BLaER1 treated with 17β-estradiol and CSF1 and Interleukin-3, amounts not matched to agents 10 nM and 100 nM (cell line): ENCODE measurements around the gene KL.
A peak's percentile ranks its signal among the peaks of the same experiment; 100 is the strongest.

Source experiments
- H3K27ac ChIP-seq, 11 experiments: shearing (Covaris generic); formaldehyde crosslinking; 2 replicates each; pipeline ENCODE4 v1.8.1; 2022
- H3K27me3 ChIP-seq, 11 experiments: shearing (Covaris generic); formaldehyde crosslinking; 2 replicates each; pipeline ENCODE4 v1.8.1; 2022
- H3K36me3 ChIP-seq, 11 experiments: shearing (Covaris generic); formaldehyde crosslinking; 2 replicates each; pipeline ENCODE4 v1.8.1; 2022
- H3K4me1 ChIP-seq, 10 experiments: shearing (Covaris generic); formaldehyde crosslinking; 2 replicates each; pipeline ENCODE4 v1.8.1; 2022
- H3K4me2 ChIP-seq, 11 experiments: shearing (Covaris generic); formaldehyde crosslinking; 2 replicates each; pipeline ENCODE4 v1.8.1; 2022
- H3K4me3 ChIP-seq, 10 experiments: shearing (Covaris generic); formaldehyde crosslinking; 2 replicates each; pipeline ENCODE4 v1.8.1; 2022
- H3K9ac ChIP-seq, 11 experiments: shearing (Covaris generic); formaldehyde crosslinking; 2 replicates each; pipeline ENCODE4 v1.8.1; 2022
- H3K9me3 ChIP-seq, 11 experiments: shearing (Covaris generic); formaldehyde crosslinking; replicated peaks in 1 of 11; 2 replicates each; pipeline ENCODE4 v1.8.1; 2022
- H4K20me1 ChIP-seq, 11 experiments: shearing (Covaris generic); formaldehyde crosslinking; 2 replicates each; pipeline ENCODE4 v1.8.1; 2022
- Cebpa-rat ChIP-seq, 11 experiments: shearing (Covaris generic); IDR thresholded peaks; 2 replicates each; pipeline ENCODE4 v1.8.1; 2022

The KL gene

DNA sequence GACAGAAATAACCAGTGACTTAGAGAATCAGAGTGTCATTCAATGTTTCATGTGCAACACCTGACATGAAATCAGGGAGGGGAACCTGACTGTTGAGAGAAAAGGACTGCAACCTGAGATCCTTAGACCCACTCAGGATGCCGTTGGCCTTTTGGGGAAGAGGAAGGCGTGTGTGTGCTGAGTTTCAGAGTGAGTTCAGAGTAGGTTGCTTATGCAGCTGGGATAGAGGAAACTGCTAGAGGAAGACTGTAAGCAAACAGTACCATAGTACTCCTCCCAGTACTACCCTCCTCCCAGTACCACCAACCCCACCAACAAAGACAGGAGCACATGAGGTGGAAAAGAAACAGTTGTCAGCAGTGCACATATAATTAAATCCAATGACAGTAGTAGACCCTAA, 63.7 kb downstream of the KL start:
- H3K4me1 ChIP-seq = peaks cover 8 to 23% (median 19%) of the 10 kb centered on the region in 10 experiments; a peak in 18 of 20 replicates
- no peaks in the 10 kb centered on the region for H3K36me3 ChIP-seq
- H3K9ac ChIP-seq = no peak overlapping the region
- no peak for TF ChIP-seq Cebpa-rat (IDR thresholded peaks at IDR 0.05)
- H4K20me1 ChIP-seq = no peaks in the 10 kb centered on the region
- H3K4me3 ChIP-seq = no peak overlapping the region
- no peak overlapping the region for H3K27ac ChIP-seq
- peak overlapping the region in 8 of 11 experiments; percentile 11 to 54 (median 36); a peak in 11 of 22 replicates for H3K4me2 ChIP-seq
- H3K27me3 ChIP-seq = no peaks in the 10 kb centered on the region
- H3K9me3 ChIP-seq = peaks cover 0 to 13% (median 0%) of the 10 kb centered on the region in 11 experiments; a peak in 3 of 22 replicates

DNA sequence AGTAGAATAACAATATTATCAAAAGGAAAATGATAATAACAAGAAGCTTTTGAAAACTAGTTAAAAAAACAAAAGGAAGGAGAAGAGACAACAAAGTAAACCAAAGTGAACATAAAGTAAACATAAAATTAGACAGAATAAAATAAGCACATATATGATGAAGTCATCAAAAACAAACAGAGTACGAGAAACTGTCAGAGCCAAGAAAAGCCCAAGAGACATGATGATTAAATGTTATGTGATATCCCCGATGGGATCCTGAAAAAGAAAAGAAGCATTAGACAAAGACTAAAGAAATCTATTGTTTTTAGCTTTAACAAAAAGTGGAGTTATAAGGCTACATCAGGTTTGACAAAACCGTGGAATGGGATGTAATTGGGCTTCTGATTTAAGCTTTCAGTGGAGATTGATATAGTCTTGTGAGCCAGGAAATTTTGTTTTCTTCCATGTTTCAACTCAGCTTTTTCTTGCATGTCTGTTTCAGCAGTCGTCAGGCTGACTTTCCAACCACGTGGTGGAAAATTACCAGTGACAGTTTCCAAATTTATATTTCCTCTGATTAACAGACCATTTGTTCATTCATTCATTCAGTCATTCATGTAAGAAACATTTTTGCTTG, 64.9 kb downstream of the KL start:
- TF ChIP-seq Cebpa-rat (IDR thresholded peaks at IDR 0.05) = no peak
- Histone ChIP-seq H3K9ac (no peak overlapping the region), H3K27ac (no peak overlapping the region)

DNA sequence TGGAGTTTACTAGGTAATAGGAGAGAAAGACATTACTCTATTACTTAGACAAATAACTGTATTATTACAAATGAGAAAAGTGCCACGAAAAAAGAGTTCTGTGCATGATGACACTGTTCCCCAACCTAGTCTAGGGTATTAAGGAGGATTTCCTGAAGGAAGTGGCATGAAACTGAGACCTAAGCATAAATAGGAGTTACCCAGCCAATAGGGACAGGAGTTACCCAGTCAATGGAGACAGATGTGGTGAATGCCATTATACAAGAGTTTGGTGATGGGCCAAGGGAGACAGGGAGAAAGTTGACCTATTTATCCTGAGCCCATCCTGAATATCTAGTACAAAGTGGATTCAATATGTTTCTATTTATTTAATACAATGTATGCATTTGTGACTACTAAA, 65.4 kb downstream of the KL start:
- Histone ChIP-seq H3K4me2 (peak overlapping the region in 10 of 11 experiments; percentile 19 to 64 (median 42); a peak in 17 of 22 replicates), H3K9ac (no peak overlapping the region), H3K27ac (no peak overlapping the region), H3K4me1 (peaks cover 8 to 23% (median 19%) of the 10 kb centered on the region in 10 experiments; a peak in 18 of 20 replicates), H3K27me3 (no peaks in the 10 kb centered on the region), H3K9me3 (peaks cover 0 to 13% (median 0%) of the 10 kb centered on the region in 11 experiments; a peak in 3 of 22 replicates), H3K36me3 (no peaks in the 10 kb centered on the region), H4K20me1 (no peaks in the 10 kb centered on the region), H3K4me3 (no peak overlapping the region)
- no peak for TF ChIP-seq Cebpa-rat (IDR thresholded peaks at IDR 0.05)

More for the DNA sequence above, 64.9 kb downstream of the KL start:
- peaks cover 8 to 23% (median 19%) of the 10 kb centered on the region in 10 experiments; a peak in 18 of 20 replicates for H3K4me1 ChIP-seq
- H4K20me1 ChIP-seq = no peaks in the 10 kb centered on the region
- peak overlapping the region in 10 of 11 experiments; percentile 19 to 64 (median 42); a peak in 18 of 22 replicates for H3K4me2 ChIP-seq
- H3K9me3 ChIP-seq = peaks cover 0 to 13% (median 0%) of the 10 kb centered on the region in 11 experiments; a peak in 3 of 22 replicates
- H3K36me3 ChIP-seq = no peaks in the 10 kb centered on the region
- H3K27me3 ChIP-seq = no peaks in the 10 kb centered on the region
- H3K4me3 ChIP-seq = no peak overlapping the region

DNA sequence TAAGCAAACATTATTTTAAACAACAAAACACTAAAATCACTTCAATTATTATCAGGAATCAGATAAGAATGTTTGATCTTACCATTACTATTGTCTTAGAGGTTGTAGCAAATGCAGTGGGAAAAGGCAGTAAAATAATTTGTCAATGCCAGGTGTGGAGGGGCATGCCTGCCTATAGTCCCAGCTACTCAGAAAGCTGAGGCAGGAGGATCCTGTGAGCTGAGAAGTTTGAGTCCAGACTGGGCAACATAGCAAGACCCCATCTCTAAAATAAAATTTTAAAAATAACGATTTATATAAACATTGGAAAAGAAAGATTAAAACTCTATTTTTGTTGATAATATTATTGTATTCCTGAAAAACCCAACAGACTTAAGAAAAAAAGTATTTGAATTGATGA, 66.8 kb downstream of the KL start:
- H3K27ac ChIP-seq = no peak overlapping the region
- peaks cover 0 to 13% (median 0%) of the 10 kb centered on the region in 11 experiments; a peak in 3 of 22 replicates for H3K9me3 ChIP-seq
- H3K4me1 ChIP-seq = peaks cover 8 to 23% (median 19%) of the 10 kb centered on the region in 10 experiments; a peak in 18 of 20 replicates
- H3K36me3 ChIP-seq = no peaks in the 10 kb centered on the region
- no peaks in the 10 kb centered on the region for H4K20me1 ChIP-seq
- no peak overlapping the region for H3K9ac ChIP-seq
- H3K4me2 ChIP-seq = no peak overlapping the region
- TF ChIP-seq Cebpa-rat (IDR thresholded peaks at IDR 0.05) = no peak
- no peak overlapping the region for H3K4me3 ChIP-seq
- no peaks in the 10 kb centered on the region for H3K27me3 ChIP-seq

DNA sequence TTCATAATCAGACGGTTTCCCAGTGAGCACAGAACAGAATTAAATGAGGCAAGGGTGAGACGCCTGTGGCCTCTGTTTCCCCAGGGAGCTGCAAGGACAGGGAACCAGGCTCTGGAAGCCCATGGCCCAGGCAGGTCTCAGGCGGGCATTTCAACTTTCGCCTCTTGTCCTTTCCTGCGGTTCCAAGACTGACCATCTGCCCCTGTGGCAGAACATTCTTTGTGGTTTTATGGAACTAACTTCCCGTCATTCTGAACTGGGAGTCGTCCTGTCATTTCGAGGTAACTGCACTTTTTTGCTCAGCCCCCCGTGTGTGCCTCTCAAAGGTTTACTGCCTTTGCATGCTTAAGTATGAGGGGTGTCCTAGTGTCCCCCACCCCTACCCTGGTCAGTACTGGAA, 70.9 kb downstream of the KL start:
- H3K9ac ChIP-seq = no peak overlapping the region
- H3K36me3 ChIP-seq = no peaks in the 10 kb centered on the region
- no peaks in the 10 kb centered on the region for H4K20me1 ChIP-seq
- peaks cover 0 to 3% (median 0%) of the 10 kb centered on the region in 10 experiments; a peak in 3 of 20 replicates for H3K4me1 ChIP-seq
- H3K27ac ChIP-seq = no peak overlapping the region
- no peak overlapping the region for H3K4me3 ChIP-seq
- peaks cover 0 to 10% (median 0%) of the 10 kb centered on the region in 11 experiments; a peak in 2 of 22 replicates for H3K9me3 ChIP-seq
- H3K27me3 ChIP-seq = no peaks in the 10 kb centered on the region
- no peak for TF ChIP-seq Cebpa-rat (IDR thresholded peaks at IDR 0.05)
- no peak overlapping the region for H3K4me2 ChIP-seq

DNA sequence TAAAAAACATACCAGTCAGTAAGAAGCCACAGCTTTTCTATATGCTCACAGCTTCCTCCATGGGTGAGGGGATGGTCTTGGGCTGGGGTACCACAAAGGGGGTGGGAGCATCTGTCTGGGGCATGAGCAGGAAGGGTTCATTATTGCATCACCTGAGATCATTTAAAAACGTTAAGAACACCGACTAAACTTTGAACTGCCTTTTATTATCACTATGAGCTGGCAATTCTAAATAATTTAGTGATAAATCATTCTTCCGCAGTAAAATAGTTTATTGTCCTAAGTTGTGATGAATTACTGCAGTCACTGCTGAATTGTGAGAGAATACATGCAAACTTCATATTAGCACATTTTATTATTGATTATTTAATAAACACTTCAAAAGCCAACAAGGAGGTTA, 71.6 kb downstream of the KL start:
- no peak for TF ChIP-seq Cebpa-rat (IDR thresholded peaks at IDR 0.05)
- no peak overlapping the region for H3K9ac ChIP-seq
- no peaks in the 10 kb centered on the region for H3K36me3 ChIP-seq
- H3K27me3 ChIP-seq = no peaks in the 10 kb centered on the region
- no peak overlapping the region for H3K27ac ChIP-seq
- H3K9me3 ChIP-seq = peaks cover 0 to 4% (median 0%) of the 10 kb centered on the region in 11 experiments; a peak in 2 of 22 replicates
- no peaks in the 10 kb centered on the region for H4K20me1 ChIP-seq
- no peak overlapping the region for H3K4me2 ChIP-seq
- no peak overlapping the region for H3K4me3 ChIP-seq
- peaks cover 0 to 8% (median 0%) of the 10 kb centered on the region in 10 experiments; a peak in 2 of 20 replicates for H3K4me1 ChIP-seq

DNA sequence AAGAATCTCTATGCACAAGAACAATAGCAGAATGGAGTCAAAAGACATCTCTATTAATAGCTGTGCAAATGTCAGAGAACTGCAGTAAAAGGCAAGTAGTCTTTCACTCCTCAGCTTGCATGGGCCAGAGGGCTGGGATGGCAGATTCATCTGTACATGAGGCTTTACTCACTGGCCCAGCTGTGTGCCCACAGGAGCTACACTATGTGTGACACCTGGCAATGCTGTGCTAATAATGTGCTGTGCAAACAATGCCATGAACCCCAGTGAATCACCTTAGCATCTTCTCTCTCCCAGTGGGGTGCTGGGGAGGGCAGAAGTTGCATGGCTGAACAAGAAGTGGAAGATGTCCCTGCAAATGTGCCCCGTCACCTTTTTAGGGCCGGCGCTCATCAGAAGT, 73.1 kb downstream of the KL start:
- no peak for TF ChIP-seq Cebpa-rat (IDR thresholded peaks at IDR 0.05)
- Histone ChIP-seq H4K20me1 (no peaks in the 10 kb centered on the region), H3K4me2 (no peak overlapping the region), H3K36me3 (no peaks in the 10 kb centered on the region), H3K4me3 (no peak overlapping the region), H3K9me3 (0 out of 22 replicates have a peak, but pooled peaks cover 0 to 4% (median 0%) of the 10 kb centered on the region in 11 experiments), H3K4me1 (peaks cover 0 to 8% (median 0%) of the 10 kb centered on the region in 10 experiments; a peak in 2 of 20 replicates), H3K27me3 (no peaks in the 10 kb centered on the region), H3K27ac (no peak overlapping the region), H3K9ac (no peak overlapping the region)

DNA sequence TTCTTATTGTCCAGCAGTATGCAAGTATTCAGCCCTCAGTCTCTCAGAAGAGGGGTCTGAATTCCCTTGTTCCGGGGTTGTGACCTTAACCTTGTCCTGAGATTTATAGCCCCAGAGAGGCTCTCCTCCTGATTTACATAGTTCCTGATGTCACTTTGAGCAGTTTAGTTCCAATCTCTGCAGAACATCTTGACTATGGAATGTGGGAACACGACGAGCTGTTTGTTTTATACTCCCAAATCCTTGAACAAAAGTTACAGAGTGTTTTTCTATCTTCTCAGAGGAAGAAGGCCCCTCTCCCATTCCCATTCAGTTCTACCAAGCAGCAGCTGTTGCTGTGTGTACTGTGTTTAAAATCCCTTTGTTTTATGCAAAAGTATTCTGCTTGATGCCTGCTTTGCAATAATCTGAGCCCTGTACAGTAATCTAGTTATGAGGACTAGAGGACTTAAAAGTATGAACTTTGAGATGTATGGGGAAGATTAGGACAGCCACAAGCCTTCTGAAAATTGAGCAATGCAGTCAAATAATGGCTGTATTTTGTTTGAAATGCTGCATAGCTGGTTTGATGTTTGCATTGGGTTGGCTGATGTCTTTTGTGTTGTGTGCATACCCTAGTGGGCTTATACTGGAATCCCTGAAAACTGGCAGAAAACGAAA, 74.7 kb downstream of the KL start:
- Histone ChIP-seq H3K9ac (no peak overlapping the region), H3K4me1 (peaks cover 0 to 8% (median 0%) of the 10 kb centered on the region in 10 experiments; a peak in 2 of 20 replicates), H3K4me2 (no peak overlapping the region), H3K27me3 (no peaks in the 10 kb centered on the region), H3K36me3 (no peaks in the 10 kb centered on the region), H3K27ac (no peak overlapping the region), H3K4me3 (no peak overlapping the region), H4K20me1 (no peaks in the 10 kb centered on the region), H3K9me3 (0 out of 22 replicates have a peak, but pooled peaks cover 0 to 4% (median 0%) of the 10 kb centered on the region in 11 experiments)
- no peak for TF ChIP-seq Cebpa-rat (IDR thresholded peaks at IDR 0.05)

DNA sequence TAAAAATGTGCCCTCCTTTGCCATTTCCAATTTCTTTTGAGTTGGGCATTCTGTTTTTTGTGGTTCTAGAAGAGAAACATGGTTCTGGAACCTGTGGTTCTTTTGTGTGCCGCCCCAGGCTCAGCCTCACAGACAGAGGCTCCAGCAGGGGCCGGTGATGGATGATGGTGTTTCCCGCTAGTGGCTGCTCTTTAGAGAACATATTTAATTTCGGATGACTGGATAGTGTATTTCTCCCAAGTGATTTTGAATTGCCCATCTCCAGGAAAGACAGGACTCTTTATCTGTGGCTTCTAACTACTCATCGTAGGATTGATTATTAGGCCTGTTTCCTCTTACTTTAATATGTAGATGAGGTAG, 75.2 kb downstream of the KL start:
- Histone ChIP-seq H3K4me2 (no peak overlapping the region), H3K36me3 (no peaks in the 10 kb centered on the region), H3K9ac (no peak overlapping the region), H3K27ac (no peak overlapping the region), H3K27me3 (no peaks in the 10 kb centered on the region), H3K9me3 (0 out of 22 replicates have a peak, but pooled peaks cover 0 to 4% (median 0%) of the 10 kb centered on the region in 11 experiments), H4K20me1 (no peaks in the 10 kb centered on the region), H3K4me1 (peaks cover 0 to 12% (median 0%) of the 10 kb centered on the region in 10 experiments; a peak in 2 of 20 replicates), H3K4me3 (no peak overlapping the region)
- no peak for TF ChIP-seq Cebpa-rat (IDR thresholded peaks at IDR 0.05)
